Liver (tissue), 3 donors: ENCODE data around the gene GNA15.

Source experiments
- JUND ChIP-seq, 2 donors: IDR thresholded peaks; 2 replicates each; pipeline ENCODE4 v1.6.1; 2016; ENCODE audit warnings: antibody characterized with exemption in 2 of 2
- MAX ChIP-seq: IDR thresholded peaks from 2 replicates; pipeline ENCODE4 v1.6.1; 2016; ENCODE audit warnings: antibody characterized with exemption
- REST ChIP-seq: IDR thresholded peaks from 2 replicates; pipeline ENCODE4 v1.6.1; 2016; ENCODE audit warnings: antibody characterized with exemption, mild to moderate bottlenecking
- RXRA ChIP-seq, 2 donors: IDR thresholded peaks; 2 replicates each; pipeline ENCODE4 v1.6.1; 2017 to 2018; ENCODE audit warnings: antibody characterized with exemption in 2 of 2, mild to moderate bottlenecking in 1 of 2
- TAF1 ChIP-seq: conservative IDR thresholded peaks from 2 replicates; pipeline ENCODE4 v1.6.1; 2016; ENCODE audit warnings: antibody characterized with exemption, mild to moderate bottlenecking
- TF ChIP-seq, protein P1 (sequence below): fragments of 150-350 bp; IDR thresholded peaks from 2 replicates; pipeline ENCODE4 v1.5.1; 2017; ENCODE audit warnings: improper control_type of control experiment, low read depth, low read length; ENCODE audit not compliant: missing input control
- donor health status: healthy.
- donor health status: healthy.

- TF ChIP-seq, protein P1, sequence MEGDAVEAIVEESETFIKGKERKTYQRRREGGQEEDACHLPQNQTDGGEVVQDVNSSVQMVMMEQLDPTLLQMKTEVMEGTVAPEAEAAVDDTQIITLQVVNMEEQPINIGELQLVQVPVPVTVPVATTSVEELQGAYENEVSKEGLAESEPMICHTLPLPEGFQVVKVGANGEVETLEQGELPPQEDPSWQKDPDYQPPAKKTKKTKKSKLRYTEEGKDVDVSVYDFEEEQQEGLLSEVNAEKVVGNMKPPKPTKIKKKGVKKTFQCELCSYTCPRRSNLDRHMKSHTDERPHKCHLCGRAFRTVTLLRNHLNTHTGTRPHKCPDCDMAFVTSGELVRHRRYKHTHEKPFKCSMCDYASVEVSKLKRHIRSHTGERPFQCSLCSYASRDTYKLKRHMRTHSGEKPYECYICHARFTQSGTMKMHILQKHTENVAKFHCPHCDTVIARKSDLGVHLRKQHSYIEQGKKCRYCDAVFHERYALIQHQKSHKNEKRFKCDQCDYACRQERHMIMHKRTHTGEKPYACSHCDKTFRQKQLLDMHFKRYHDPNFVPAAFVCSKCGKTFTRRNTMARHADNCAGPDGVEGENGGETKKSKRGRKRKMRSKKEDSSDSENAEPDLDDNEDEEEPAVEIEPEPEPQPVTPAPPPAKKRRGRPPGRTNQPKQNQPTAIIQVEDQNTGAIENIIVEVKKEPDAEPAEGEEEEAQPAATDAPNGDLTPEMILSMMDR, result no peak
- no peak for TF ChIP-seq TAF1
- no peak for TF ChIP-seq REST
- no peak for TF ChIP-seq MAX
- no peak for TF ChIP-seq JUND (IDR thresholded peaks at IDR 0.05)
- no peak for TF ChIP-seq RXRA (IDR thresholded peaks at IDR 0.05)
Measured at GRCh38 chr19:3192684-3193083, 56.9 kb downstream of the GNA15 start.
